GM18907 (cell line): ENCODE data around the gene COA1.
A peak's percentile ranks its signal among the peaks of the same experiment; 100 is the strongest.
"Not testable (repeated sequence)": the region's sequence is repeated elsewhere in the genome, so short reads cannot be mapped to it uniquely, and the experiment has no call there.

Experiments
- ATAC-seq: cut with Tn5 transposase; IDR thresholded peaks from one replicate; pipeline ENCODE4 v1.9.1; 2021; ENCODE audit warnings: mild to moderate bottlenecking, moderate library complexity; ENCODE audit not compliant: unreplicated experiment

Gene COA1

GRCh38 chr7:43758822-43759683 lies 29.7 kb upstream of the COA1 start:
- peak; percentile 71 for ATAC-seq

- peak; percentile 72 for ATAC-seq
These were observed 28.9 kb upstream of the COA1 start, which contains the start of gene BLVRA for GRCh38 chr7:43758029-43758821. TSS of gene BLVRA (plus strand) at chr7:43758680. CDS start at chr7:43771159, 12,479 bp downstream.

- ATAC-seq, result no peak
These were observed 27.9 kb upstream of the COA1 start for GRCh38 chr7:43757073-43757720.

- no peak for ATAC-seq
These were observed 27.2 kb upstream of the COA1 start for GRCh38 chr7:43756368-43757072.

GRCh38 chr7:43754596-43754995 lies 25.3 kb upstream of the COA1 start:
- no peak for ATAC-seq

- no peak for ATAC-seq
These were observed 24.5 kb upstream of the COA1 start for GRCh38 chr7:43753843-43754242.

- ATAC-seq, result no peak
These were observed 24.0 kb upstream of the COA1 start for GRCh38 chr7:43753271-43753810.

GRCh38 chr7:43752411-43752810 lies 23.1 kb upstream of the COA1 start:
- no peak for ATAC-seq

- no peak for ATAC-seq
These were observed 20.9 kb upstream of the COA1 start for GRCh38 chr7:43750016-43750887.

GRCh38 chr7:43749383-43749940 lies 20.1 kb upstream of the COA1 start:
- no peak for ATAC-seq

- no peak for ATAC-seq
These were observed 18.2 kb upstream of the COA1 start for GRCh38 chr7:43747328-43748105.

- no peak for ATAC-seq
These were observed 13.4 kb upstream of the COA1 start for GRCh38 chr7:43742692-43743091.

- ATAC-seq, result no peak
These were observed 8.3 kb upstream of the COA1 start for GRCh38 chr7:43737467-43738127.

GRCh38 chr7:43735802-43736603 lies 6.7 kb upstream of the COA1 start:
- ATAC-seq, result peak; percentile 72

- ATAC-seq, result peak; percentile 42
These were observed 6.1 kb upstream of the COA1 start for GRCh38 chr7:43735403-43735801.

- not testable (repeated sequence) for ATAC-seq
These were observed 5.4 kb upstream of the COA1 start for GRCh38 chr7:43734575-43735332.
